GM23248 (cell line): ENCODE results near the gene C2orf72.

Source experiments
- EZH2 ChIP-seq: fragments of 200-600 bp; sonication (generic); IDR thresholded peaks from 2 replicates; pipeline ENCODE4 v1.6.1; 2018; ENCODE audit warnings: antibody characterized with exemption, mild to moderate bottlenecking; ENCODE audit not compliant: insufficient read depth, poor library complexity, severe bottlenecking
- EZH2phosphoT487 ChIP-seq: fragments of 200-600 bp; sonication (generic); IDR thresholded peaks from 2 replicates; pipeline ENCODE4 v1.6.1; 2018; ENCODE audit warnings: antibody characterized with exemption, moderate library complexity, mild to moderate bottlenecking, low read depth; ENCODE audit not compliant: insufficient read depth

GRCh38 chr2:231049286-231050017 lies 12.1 kb downstream of the C2orf72 start:
- TF ChIP-seq EZH2 (no peak), EZH2phosphoT487 (no peak)
